ENCODE results near the gene INPP5A.

Gene INPP5A

DNA sequence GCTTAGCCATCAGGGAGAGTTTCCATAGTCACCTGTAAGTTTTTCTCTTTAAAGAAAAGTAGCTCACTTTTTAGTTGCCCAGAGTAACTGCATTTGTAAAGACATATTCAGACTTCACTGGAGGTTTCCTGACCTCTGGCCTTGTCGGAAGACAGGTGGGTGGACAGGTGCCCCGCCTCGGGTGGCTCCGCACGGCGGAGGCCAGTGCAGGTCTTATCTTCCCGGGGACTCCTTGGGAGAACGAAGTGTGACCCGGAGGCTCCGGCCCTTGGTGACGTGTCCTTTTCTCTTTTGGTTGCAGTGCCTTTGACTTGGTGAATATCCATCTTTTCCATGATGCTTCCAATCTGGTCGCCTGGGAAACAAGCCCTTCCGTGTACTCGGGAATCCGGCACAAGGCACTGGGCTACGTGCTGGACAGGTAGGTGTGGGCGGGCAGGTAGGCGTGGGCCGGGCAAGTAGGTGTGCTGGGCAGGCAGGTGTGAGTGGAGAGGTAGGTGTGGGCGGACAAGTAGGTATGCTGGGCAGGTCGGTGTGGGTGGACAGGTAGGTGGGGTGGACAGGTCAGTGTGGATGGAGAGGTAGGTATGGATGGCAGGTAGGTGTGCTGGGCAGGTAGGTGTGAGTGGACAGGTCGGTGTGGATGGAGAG lies 172.6 kb downstream of the INPP5A start:
- no peak for DNase-seq
- Histone ChIP-seq H3K36me3 (replicated peaks) (peaks cover 4% of the 10 kb centered on the region), H3K27me3 (replicated peaks) (no peaks in the 10 kb centered on the region), H3K4me3 (ENCODE audit: low read depth, low read length) (no peak overlapping the region), H3K27ac (no peak overlapping the region)
- in situ Hi-C loops (cut with HindIII; ENCODE audit: low pct_ligation_motif_present, low sequenced_read_pairs), result no loop called here
- no peak for TF ChIP-seq CTCF (IDR thresholded peaks at IDR 0.05; ENCODE audit: low read depth, low read length, missing control alignments)

- no peak overlapping the region for H3K4me3 ChIP-seq (ENCODE audit: low read depth, low read length)
- no peak for DNase-seq
- no peaks in the 10 kb centered on the region for H3K27me3 ChIP-seq (replicated peaks)
- in situ Hi-C loops (cut with HindIII; ENCODE audit: low pct_ligation_motif_present, low sequenced_read_pairs), result no loop called here
- peaks cover 4% of the 10 kb centered on the region for H3K36me3 ChIP-seq (replicated peaks)
- H3K27ac ChIP-seq, result no peak overlapping the region
- TF ChIP-seq CTCF (IDR thresholded peaks at IDR 0.05; ENCODE audit: low read depth, low read length, missing control alignments), result no peak
Observed at GRCh38 chr10:132710746-132711612, 173.4 kb downstream of the INPP5A start.

DNA sequence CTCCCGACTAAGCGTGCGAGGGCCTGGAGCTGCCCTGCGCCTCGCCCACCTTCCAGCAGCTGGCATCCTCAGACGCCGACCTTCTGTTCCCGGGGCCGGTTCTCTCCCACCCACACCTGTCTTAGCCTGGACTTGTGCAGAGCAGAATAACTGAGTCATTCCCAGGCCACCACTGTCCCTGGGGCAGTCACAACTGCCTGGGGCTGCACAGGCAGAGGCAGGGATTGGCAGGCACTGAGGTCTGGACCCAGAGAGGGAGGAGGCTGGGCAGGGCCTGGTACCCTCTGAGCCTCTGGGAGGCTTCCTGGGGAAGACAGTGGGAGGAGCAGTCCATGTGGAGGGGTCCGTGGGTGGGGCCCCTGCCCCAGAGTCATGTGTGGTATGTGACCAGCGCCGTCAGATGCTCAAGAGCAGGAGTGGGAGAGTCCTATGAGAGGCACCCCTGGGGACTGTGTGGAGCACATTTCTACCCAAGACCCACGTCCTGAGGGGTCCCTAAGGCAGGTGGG lies 174.1 kb downstream of the INPP5A start:
- Histone ChIP-seq H3K27me3 (replicated peaks) (no peaks in the 10 kb centered on the region), H3K4me3 (ENCODE audit: low read depth, low read length) (no peak overlapping the region), H3K27ac (no peak overlapping the region), H3K36me3 (replicated peaks) (peaks cover 4% of the 10 kb centered on the region)
- in situ Hi-C loops (cut with HindIII; ENCODE audit: low pct_ligation_motif_present, low sequenced_read_pairs), result no loop called here
- no peak for DNase-seq
- no peak for TF ChIP-seq CTCF (IDR thresholded peaks at IDR 0.05; ENCODE audit: low read depth, low read length, missing control alignments)

DNA sequence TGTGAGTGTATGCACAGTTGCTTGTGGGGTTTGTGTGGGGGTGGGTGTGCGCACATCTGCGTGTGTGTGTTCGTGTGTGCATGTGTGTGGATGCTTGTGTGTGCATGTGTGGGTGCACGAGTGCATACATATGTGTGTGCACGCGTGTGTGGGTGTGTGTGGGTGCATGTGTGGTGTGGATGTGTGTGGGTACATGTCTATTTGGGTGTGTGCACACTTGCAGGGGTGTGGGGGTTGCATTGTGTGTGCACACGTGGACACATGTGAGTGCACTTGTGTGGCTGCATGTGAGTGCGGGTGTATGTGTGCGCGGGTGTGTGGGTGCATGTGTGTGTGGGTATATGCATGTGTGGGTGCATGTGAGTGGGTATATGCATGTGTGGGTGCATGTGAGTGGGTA lies 174.7 kb downstream of the INPP5A start:
- no peak for DNase-seq
- H3K27me3 ChIP-seq (replicated peaks), result no peaks in the 10 kb centered on the region
- no peak overlapping the region for H3K4me3 ChIP-seq (ENCODE audit: low read depth, low read length)
- H3K36me3 ChIP-seq (replicated peaks), result peaks cover 4% of the 10 kb centered on the region
- in situ Hi-C loops (cut with HindIII; ENCODE audit: low pct_ligation_motif_present, low sequenced_read_pairs), result no loop called here
- H3K27ac ChIP-seq, result no peak overlapping the region
- TF ChIP-seq CTCF (IDR thresholded peaks at IDR 0.05; ENCODE audit: low read depth, low read length, missing control alignments), result no peak

DNA sequence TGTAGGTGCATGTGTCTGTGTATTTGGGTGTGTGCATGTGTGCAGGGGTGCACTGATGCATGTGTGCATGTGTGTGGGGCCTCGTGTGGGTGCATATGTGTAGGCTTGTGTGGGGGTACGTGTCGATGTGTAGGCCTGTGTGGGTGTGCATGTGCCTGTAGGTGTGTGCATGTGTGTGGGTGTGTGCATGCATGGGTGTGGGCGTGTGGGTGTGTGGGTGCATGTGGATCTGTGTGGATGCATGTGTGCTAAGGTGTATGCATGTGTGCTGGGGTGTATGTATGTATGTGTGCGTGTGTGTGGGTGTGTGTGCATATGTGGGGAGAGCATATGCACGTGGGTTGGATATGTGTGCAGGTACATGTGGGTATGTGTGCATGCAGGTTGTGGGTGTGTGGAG lies 175.2 kb downstream of the INPP5A start:
- Histone ChIP-seq H3K36me3 (replicated peaks) (peaks cover 4% of the 10 kb centered on the region), H3K27ac (no peak overlapping the region), H3K4me3 (ENCODE audit: low read depth, low read length) (no peak overlapping the region), H3K27me3 (replicated peaks) (no peaks in the 10 kb centered on the region)
- no peak for DNase-seq
- in situ Hi-C loops (cut with HindIII; ENCODE audit: low pct_ligation_motif_present, low sequenced_read_pairs), result no loop called here
- TF ChIP-seq CTCF (IDR thresholded peaks at IDR 0.05; ENCODE audit: low read depth, low read length, missing control alignments), result no peak
